HEK293 (cell line): ENCODE results near the gene NELFB.

Experiments
- CTCF ChIA-PET: fragments of 350-600 bp; formaldehyde crosslinking; extraction: SDS; loops from one replicate; lab custom pipeline; 2021; ENCODE audit warnings: antibody characterized with exemption; lab: Yijun Ruan, JAX
- POLR2A ChIA-PET: fragments of 300-600 bp; formaldehyde crosslinking; extraction: SDS; loops from one replicate; lab custom pipeline; 2020; ENCODE audit warnings: antibody characterized with exemption, inconsistent platforms; lab: Yijun Ruan, JAX
- H3K27ac ChIP-seq: fragments of 200-500 bp; sonication (Bioruptor generic); 2 replicates; pipeline ENCODE4 v1.5.1; 2014; ENCODE audit warnings: low read depth, low read length, control low read depth, inconsistent platforms; ENCODE audit errors: extremely low read depth
- H3K36me3 ChIP-seq, 2 experiments: fragments of 200-500 bp in 1 of 2; sonication (Bioruptor generic) in 1 of 2; 1 replicate in 1 of 2; 2 replicates in 1 of 2; pipeline ENCODE4 v1.5.1; 2014 to 2017; ENCODE audit warnings: inconsistent platforms in 2 of 2, low read length in 2 of 2; ENCODE audit not compliant: control insufficient read depth in 2 of 2, insufficient read depth in 1 of 2
- H3K4me1 ChIP-seq: fragments of 200-500 bp; sonication (Bioruptor generic); 2 replicates; pipeline ENCODE4 v1.5.1; 2014; ENCODE audit warnings: mild to moderate bottlenecking, low read length, inconsistent platforms; ENCODE audit not compliant: control insufficient read depth, insufficient read depth
- H3K4me3 ChIP-seq: 2 replicates; pipeline ENCODE4 v1.5.1; 2011; ENCODE audit warnings: low read depth, mild to moderate bottlenecking, control low read depth, low read length, moderate library complexity
- H3K9me3 ChIP-seq: fragments of 200-500 bp; sonication (Bioruptor generic); 2 replicates; pipeline ENCODE4 v1.5.1; 2014; ENCODE audit warnings: low read depth, low read length, inconsistent platforms; ENCODE audit not compliant: control insufficient read depth, insufficient read depth
- IKZF3 ChIP-seq: fragments of 450-650 bp; IDR thresholded peaks from 2 replicates; pipeline ENCODE4 v1.5.0; 2018; ENCODE audit warnings: missing biosample characterization, mild to moderate bottlenecking, missing genetic modification characterization, moderate library complexity
- KLF1 ChIP-seq: fragments of 450-650 bp; formaldehyde crosslinking; IDR thresholded peaks from 2 replicates; pipeline ENCODE4 v1.5.1; 2016; ENCODE audit warnings: missing biosample characterization, missing genetic modification characterization
- KLF8 ChIP-seq: fragments of 450-650 bp; formaldehyde crosslinking; IDR thresholded peaks from 2 replicates; pipeline ENCODE4 v1.5.1; 2016; ENCODE audit warnings: missing biosample characterization, missing genetic modification characterization
- PBX3 ChIP-seq: sonication (generic); formaldehyde crosslinking; IDR thresholded peaks from 2 replicates; pipeline ENCODE4 v1.8.1; 2022; ENCODE audit warnings: mild to moderate bottlenecking, moderate library complexity, missing genetic modification reagents
- PRDM1 ChIP-seq: fragments of 450-650 bp; formaldehyde crosslinking; IDR thresholded peaks from 2 replicates; pipeline ENCODE4; 2016; ENCODE audit warnings: missing biosample characterization, missing genetic modification characterization
- SP2 ChIP-seq: fragments of 450-650 bp; formaldehyde crosslinking; IDR thresholded peaks from 2 replicates; pipeline ENCODE4 v1.5.1; 2016; ENCODE audit warnings: missing biosample characterization, missing genetic modification characterization
- SP3 ChIP-seq: fragments of 450-650 bp; formaldehyde crosslinking; IDR thresholded peaks from 2 replicates; pipeline ENCODE4 v1.5.1; 2016; ENCODE audit warnings: missing biosample characterization, missing genetic modification characterization
- ZBTB6 ChIP-seq: fragments of 450-650 bp; formaldehyde crosslinking; IDR thresholded peaks from 2 replicates; pipeline ENCODE4 v1.5.1; 2017; ENCODE audit warnings: missing biosample characterization, missing genetic modification characterization
- ZBTB7A ChIP-seq: fragments of 450-650 bp; formaldehyde crosslinking; IDR thresholded peaks from 2 replicates; pipeline ENCODE4 v1.5.1; 2016; ENCODE audit warnings: low read depth, missing biosample characterization, missing genetic modification characterization
- ZBTB8A ChIP-seq: fragments of 450-650 bp; formaldehyde crosslinking; IDR thresholded peaks from 2 replicates; pipeline ENCODE4 v1.5.1; 2016; ENCODE audit warnings: missing biosample characterization, missing genetic modification characterization
- ZFHX2 ChIP-seq: fragments of 450-650 bp; formaldehyde crosslinking; conservative IDR thresholded peaks from 2 replicates; pipeline ENCODE4 v1.5.1; 2016; ENCODE audit warnings: missing biosample characterization, missing genetic modification characterization
- ZNF114 ChIP-seq: fragments of 450-650 bp; formaldehyde crosslinking; IDR thresholded peaks from 2 replicates; pipeline ENCODE4 v1.5.0; 2017; ENCODE audit warnings: missing biosample characterization, missing genetic modification characterization
- ZNF132 ChIP-seq: fragments of 450-650 bp; formaldehyde crosslinking; IDR thresholded peaks from 2 replicates; pipeline ENCODE4 v1.5.1; 2017; ENCODE audit warnings: missing biosample characterization, missing genetic modification characterization, borderline replicate concordance
- ZNF223 ChIP-seq: fragments of 450-650 bp; formaldehyde crosslinking; IDR thresholded peaks from 2 replicates; pipeline ENCODE4 v1.5.1; 2016; ENCODE audit warnings: missing biosample characterization, missing genetic modification characterization
- ZNF24 ChIP-seq: fragments of 450-650 bp; formaldehyde crosslinking; IDR thresholded peaks from 2 replicates; pipeline ENCODE4 v1.5.1; 2016; ENCODE audit warnings: missing biosample characterization, missing genetic modification characterization
- ZNF513 ChIP-seq: fragments of 450-650 bp; IDR thresholded peaks from 2 replicates; pipeline ENCODE4 v1.5.1; 2018; ENCODE audit warnings: missing biosample characterization, missing genetic modification characterization
- ZNF530 ChIP-seq: fragments of 450-650 bp; formaldehyde crosslinking; IDR thresholded peaks from 2 replicates; pipeline ENCODE4 v1.5.1; 2016; ENCODE audit warnings: low read depth, missing biosample characterization, missing genetic modification characterization
- ZNF580 ChIP-seq: fragments of 450-650 bp; formaldehyde crosslinking; IDR thresholded peaks from 2 replicates; pipeline ENCODE4 v1.5.1; 2016; ENCODE audit warnings: missing biosample characterization, missing genetic modification characterization
- ZNF585B ChIP-seq: fragments of 450-650 bp; formaldehyde crosslinking; IDR thresholded peaks from 2 replicates; pipeline ENCODE4 v1.5.1; 2016; ENCODE audit warnings: missing biosample characterization, missing genetic modification characterization
- ZNF596 ChIP-seq: fragments of 450-650 bp; IDR thresholded peaks from 2 replicates; pipeline ENCODE4 v1.5.0; 2018; ENCODE audit warnings: missing biosample characterization, mild to moderate bottlenecking, missing genetic modification characterization, moderate library complexity
- ZNF600 ChIP-seq: fragments of 450-650 bp; formaldehyde crosslinking; IDR thresholded peaks from 2 replicates; pipeline ENCODE4 v1.5.1; 2016; ENCODE audit warnings: missing biosample characterization, missing genetic modification characterization
- ZNF610 ChIP-seq: fragments of 450-650 bp; formaldehyde crosslinking; IDR thresholded peaks from 2 replicates; pipeline ENCODE4 v1.5.1; 2016; ENCODE audit warnings: missing biosample characterization, missing genetic modification characterization, borderline replicate concordance
- ZNF670 ChIP-seq: fragments of 450-650 bp; formaldehyde crosslinking; IDR thresholded peaks from 2 replicates; pipeline ENCODE4 v1.5.1; 2016; ENCODE audit warnings: missing biosample characterization, missing genetic modification characterization, low read depth
- ZNF747 ChIP-seq: fragments of 450-650 bp; formaldehyde crosslinking; IDR thresholded peaks from 2 replicates; pipeline ENCODE4 v1.5.1; 2016; ENCODE audit warnings: missing biosample characterization, missing genetic modification characterization

Gene NELFB

DNA sequence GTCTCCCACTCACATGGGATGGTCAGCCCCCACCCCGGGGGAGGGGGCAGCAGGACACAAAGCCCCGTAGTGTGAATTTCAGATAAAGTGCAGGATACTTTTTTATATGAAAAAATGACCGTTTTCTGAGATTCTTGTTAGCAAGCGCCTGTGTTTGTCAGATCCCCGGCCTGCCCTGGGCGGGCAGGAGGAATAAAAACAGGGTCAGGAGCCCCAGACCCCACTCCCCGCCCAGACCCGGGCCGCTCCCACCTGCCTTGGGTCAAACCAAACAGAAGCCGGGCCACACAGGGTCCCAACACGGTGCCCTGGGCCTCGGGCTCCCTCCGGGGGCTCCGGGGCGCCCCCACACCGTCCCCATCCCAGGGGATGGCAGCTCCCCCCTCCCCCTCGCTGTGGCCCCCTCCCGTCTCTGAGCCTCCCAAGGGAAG is 60.5 kb downstream of the NELFB start:
- no peaks in the 10 kb centered on the region for H3K36me3 ChIP-seq
- TF ChIP-seq ZNF600 (tag by site-specific recombination) (no peak), ZNF132 (tag by site-specific recombination) (no peak), PRDM1 (no peak), ZNF114 (tag by site-specific recombination) (no peak), ZNF24 (tag by site-specific recombination) (no peak), ZNF223 (tag by site-specific recombination) (no peak), PBX3 (CRISPR knock-in tag) (no peak), ZNF585B (tag by site-specific recombination) (no peak), ZNF513 (tag by site-specific recombination) (no peak), ZBTB7A (tag by site-specific recombination) (no peak), ZNF610 (tag by site-specific recombination) (no peak), ZNF747 (tag by site-specific recombination) (no peak), ZNF670 (no peak), ZNF580 (tag by site-specific recombination) (no peak), SP3 (tag by site-specific recombination) (no peak), IKZF3 (no peak), ZNF596 (no peak), ZNF530 (no peak)
- TF ChIP-seq, all 188 proteins: peak for 0
- H3K27ac ChIP-seq: no peak overlapping the region
- no peak overlapping the region for H3K4me3 ChIP-seq
- H3K9me3 ChIP-seq: no peaks in the 10 kb centered on the region
- no peaks in the 10 kb centered on the region; the same call in 1 of the 2 replicates for H3K4me1 ChIP-seq
- CTCF ChIA-PET: interaction anchor here (1.4 kb wide), 1 partner anchor 14 kb away, joined by 3 read pairs; the partner anchor contains the start of gene NRARP
- POLR2A ChIA-PET: interaction anchor here (0.6 to 1.8 kb wide), 2 partner anchors 14 to 581 kb away, joined by 3 to 10 read pairs; partner anchors contain the start of gene NRARP

DNA sequence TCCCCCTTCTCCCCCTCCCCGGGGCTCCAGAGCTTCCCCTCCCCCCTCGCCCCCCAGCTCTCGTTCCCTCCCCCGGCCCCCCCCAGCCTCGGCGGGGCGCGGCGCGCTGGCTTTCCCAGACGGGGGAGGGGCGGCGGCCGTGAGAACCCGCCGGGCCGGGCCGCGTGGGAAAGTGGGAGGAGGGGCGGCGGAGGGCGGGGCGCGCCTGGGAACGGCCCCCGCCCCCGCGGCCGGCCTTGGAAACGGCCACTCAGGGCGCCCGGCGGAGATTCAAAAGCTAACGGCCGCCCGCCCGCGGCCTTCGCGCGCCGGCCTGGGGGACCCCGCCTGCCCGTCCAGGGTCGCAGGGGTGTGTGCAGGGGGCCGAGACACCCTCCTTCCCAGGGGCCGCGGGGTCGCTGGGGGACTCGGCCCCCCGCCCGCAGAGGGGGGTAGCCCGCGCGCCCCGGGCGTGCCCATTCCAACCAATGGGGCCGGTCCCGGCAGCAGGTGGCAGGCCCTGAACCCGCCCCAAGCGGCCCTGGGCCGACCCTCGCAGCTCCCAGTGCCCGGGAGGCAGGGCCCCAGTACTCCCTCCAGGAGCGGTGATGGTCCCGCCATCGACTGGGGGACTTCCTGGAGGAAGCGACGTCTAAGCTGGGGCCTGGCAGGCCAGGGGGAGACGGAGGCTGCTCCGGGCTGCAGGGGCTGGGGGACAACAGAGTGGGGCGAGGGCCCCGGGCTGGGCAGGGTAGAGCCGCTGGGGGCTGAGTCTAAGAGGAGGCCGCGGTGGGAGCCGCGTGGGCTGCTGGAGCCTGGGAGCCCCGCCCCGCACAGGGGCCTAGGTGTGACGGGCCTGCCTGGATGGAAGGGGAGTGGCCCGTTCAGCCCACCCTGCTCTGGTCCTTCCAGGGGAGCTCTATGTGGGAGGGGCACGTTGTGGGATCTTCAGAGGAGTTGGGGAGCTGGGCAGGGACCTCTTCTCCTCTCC is 61.2 kb downstream of the NELFB start:
- Histone ChIP-seq H3K9me3 (no peaks in the 10 kb centered on the region), H3K27ac (no peak overlapping the region), H3K36me3 (no peaks in the 10 kb centered on the region), H3K4me3 (no peak overlapping the region), H3K4me1 (no peaks in the 10 kb centered on the region)
- TF ChIP-seq SP2 (tag by site-specific recombination): 0 out of 2 replicates have a peak, but pooled peaks have one; percentile 13
- peak; percentile 22; the same call in 1 of the 2 replicates for TF ChIP-seq ZBTB8A (tag by site-specific recombination)
- TF ChIP-seq ZFHX2 (tag by site-specific recombination): peak; percentile 30
- TF ChIP-seq KLF1: peak; percentile 67; the same call in 1 of the 2 replicates
- no peak for TF ChIP-seq ZBTB6
- peak; percentile 32; the same call in 1 of the 2 replicates for TF ChIP-seq KLF8
- POLR2A ChIA-PET: interaction anchor here (0.6 to 1.8 kb wide), 3 partner anchors 14 to 581 kb away, joined by 3 to 10 read pairs (median 3); partner anchors contain the start of genes NRARP and TUBB4B
- CTCF ChIA-PET: interaction anchor here (0.6 to 1.4 kb wide), 3 partner anchors 15 to 545 kb away, joined by 3 to 5 read pairs (median 3); partner anchors contain the start of gene NRARP
